ENCODE data around the gene GRIK1.

The GRIK1 gene

GRCh38 chr21:29648710-29649240, 291.0 kb downstream of the GRIK1 start:
- Histone ChIP-seq H3F3A (ENCODE audit: control insufficient read depth, insufficient read depth) (no peaks in the 10 kb centered on the region), H3K27me3 (ENCODE audit: control insufficient read depth, low read length) (no peaks in the 10 kb centered on the region), H3K4me3 (ENCODE audit: low read length) (no peak overlapping the region), H3K4me2 (ENCODE audit: low read length) (no peak overlapping the region), H4K20me1 (ENCODE audit: control insufficient read depth, insufficient read depth, low read depth, low read length) (no peaks in the 10 kb centered on the region), H3K79me2 (ENCODE audit: control insufficient read depth, low read length) (no peaks in the 10 kb centered on the region), H3K4me1 (ENCODE audit: control insufficient read depth, low read length) (no peaks in the 10 kb centered on the region), H3K36me3 (ENCODE audit: control insufficient read depth, low read length) (no peaks in the 10 kb centered on the region), H3K9me2 (replicated peaks; ENCODE audit: control insufficient read depth, low read length) (no peaks in the 10 kb centered on the region), H3K27ac (ENCODE audit: low read depth, low read length) (no peak overlapping the region), H3K9me3 (ENCODE audit: control insufficient read depth, insufficient read depth, low read length) (no peaks in the 10 kb centered on the region)
- no peak for TF ChIP-seq CTCF (IDR thresholded peaks at IDR 0.05; ENCODE audit: low read depth, low read length, poor library complexity, severe bottlenecking)
- TF ChIP-seq EZH2phosphoT487 (IDR thresholded peaks at IDR 0.05; ENCODE audit: borderline replicate concordance, low read length) = no peak

- Histone ChIP-seq H3K27me3 (ENCODE audit: control insufficient read depth, low read length) (no peaks in the 10 kb centered on the region), H4K20me1 (ENCODE audit: control insufficient read depth, insufficient read depth, low read depth, low read length) (no peaks in the 10 kb centered on the region), H3K36me3 (ENCODE audit: control insufficient read depth, low read length) (no peaks in the 10 kb centered on the region), H3K79me2 (ENCODE audit: control insufficient read depth, low read length) (no peaks in the 10 kb centered on the region), H3K27ac (ENCODE audit: low read depth, low read length) (no peak overlapping the region), H3K4me2 (ENCODE audit: low read length) (no peak overlapping the region), H3F3A (ENCODE audit: control insufficient read depth, insufficient read depth) (no peaks in the 10 kb centered on the region), H3K4me1 (ENCODE audit: control insufficient read depth, low read length) (no peaks in the 10 kb centered on the region), H3K9me2 (replicated peaks; ENCODE audit: control insufficient read depth, low read length) (no peaks in the 10 kb centered on the region), H3K9me3 (ENCODE audit: control insufficient read depth, insufficient read depth, low read length) (no peaks in the 10 kb centered on the region), H3K4me3 (ENCODE audit: low read length) (no peak overlapping the region)
- TF ChIP-seq EZH2phosphoT487 (IDR thresholded peaks at IDR 0.05; ENCODE audit: borderline replicate concordance, low read length) (no peak), CTCF (IDR thresholded peaks at IDR 0.05; ENCODE audit: low read depth, low read length, poor library complexity, severe bottlenecking) (no peak)
Observed at GRCh38 chr21:29647353-29647781, 292.4 kb downstream of the GRIK1 start.

- Histone ChIP-seq H3K9me2 (replicated peaks; ENCODE audit: control insufficient read depth, low read length) (no peaks in the 10 kb centered on the region), H3K27me3 (ENCODE audit: control insufficient read depth, low read length) (no peaks in the 10 kb centered on the region), H3K79me2 (ENCODE audit: control insufficient read depth, low read length) (no peaks in the 10 kb centered on the region), H3K27ac (ENCODE audit: low read depth, low read length) (no peak overlapping the region), H3K4me2 (ENCODE audit: low read length) (no peak overlapping the region), H3K4me1 (ENCODE audit: control insufficient read depth, low read length) (peaks cover under 1% of the 10 kb centered on the region), H3K9me3 (ENCODE audit: control insufficient read depth, insufficient read depth, low read length) (no peaks in the 10 kb centered on the region), H3K4me3 (ENCODE audit: low read length) (no peak overlapping the region), H3K36me3 (ENCODE audit: control insufficient read depth, low read length) (no peaks in the 10 kb centered on the region), H3F3A (ENCODE audit: control insufficient read depth, insufficient read depth) (no peaks in the 10 kb centered on the region), H4K20me1 (ENCODE audit: control insufficient read depth, insufficient read depth, low read depth, low read length) (no peaks in the 10 kb centered on the region)
- TF ChIP-seq EZH2phosphoT487 (IDR thresholded peaks at IDR 0.05; ENCODE audit: borderline replicate concordance, low read length) (no peak), CTCF (IDR thresholded peaks at IDR 0.05; ENCODE audit: low read depth, low read length, poor library complexity, severe bottlenecking) (no peak)
Observed at GRCh38 chr21:29645666-29646553, 293.9 kb downstream of the GRIK1 start.

All from DOHH2 (cell line).